Activated T-helper 2 cell treated with anti-CD3 and anti-CD28 coated beads, Interferon-gamma antibody, Interleukin-2, Interleukin-4, amounts not matched to agents 10 μg/mL and 5 μg/mL and 100 μg/mL, durations not matched to agents 14 hours and 24 hours and 36 hours (primary cell): Measurements from ENCODE around the gene NPLOC4. TPM values are rescaled to one million over a fixed set of nuclear protein-coding genes. Genes with fewer than 3 reads are reported as not detected.
"Not testable (repeated sequence)": the region's sequence is repeated elsewhere in the genome, so short reads cannot be mapped to it uniquely, and the experiment has no call there.

Experiments
- DNase-seq: peaks from one replicate; pipeline ENCODE4 v3.0.0; 2021; ENCODE audit warnings: low spot score
- H3K27ac Mint-ChIP-seq: one replicate; pipeline ENCODE4 v1.8.0; 2021; ENCODE audit warnings: mixed read lengths
- H3K27me3 Mint-ChIP-seq: one replicate; pipeline ENCODE4 v1.8.0; 2021; ENCODE audit warnings: low read depth, mixed read lengths
- H3K36me3 Mint-ChIP-seq: one replicate; pipeline ENCODE4 v1.8.0; 2021; ENCODE audit warnings: low read depth, mixed read lengths
- H3K4me1 Mint-ChIP-seq: one replicate; pipeline ENCODE4 v1.8.0; 2021; ENCODE audit warnings: low read depth, mixed read lengths
- H3K4me3 Mint-ChIP-seq: one replicate; pipeline ENCODE4 v1.8.0; 2021; ENCODE audit warnings: low read depth, mild to moderate bottlenecking, moderate library complexity, mixed read lengths
- H3K9me3 Mint-ChIP-seq: one replicate; pipeline ENCODE4 v1.8.0; 2021; ENCODE audit warnings: mixed read lengths
- intact Hi-C: fragments of 100-400 bp; cut with micrococcal nuclease; formaldehyde crosslinking; loops from one replicate; pipeline ENCODE4 v1.15.1; 2023
- total RNA-seq: library from RNA; stranded (reverse); gene quantifications from 2 replicates; pipeline ENCODE4 v1.2.3, GENCODE V29; 2022

Gene NPLOC4
- total RNA-seq, 1 donor from 2014 or later, result 138 TPM

DNA sequence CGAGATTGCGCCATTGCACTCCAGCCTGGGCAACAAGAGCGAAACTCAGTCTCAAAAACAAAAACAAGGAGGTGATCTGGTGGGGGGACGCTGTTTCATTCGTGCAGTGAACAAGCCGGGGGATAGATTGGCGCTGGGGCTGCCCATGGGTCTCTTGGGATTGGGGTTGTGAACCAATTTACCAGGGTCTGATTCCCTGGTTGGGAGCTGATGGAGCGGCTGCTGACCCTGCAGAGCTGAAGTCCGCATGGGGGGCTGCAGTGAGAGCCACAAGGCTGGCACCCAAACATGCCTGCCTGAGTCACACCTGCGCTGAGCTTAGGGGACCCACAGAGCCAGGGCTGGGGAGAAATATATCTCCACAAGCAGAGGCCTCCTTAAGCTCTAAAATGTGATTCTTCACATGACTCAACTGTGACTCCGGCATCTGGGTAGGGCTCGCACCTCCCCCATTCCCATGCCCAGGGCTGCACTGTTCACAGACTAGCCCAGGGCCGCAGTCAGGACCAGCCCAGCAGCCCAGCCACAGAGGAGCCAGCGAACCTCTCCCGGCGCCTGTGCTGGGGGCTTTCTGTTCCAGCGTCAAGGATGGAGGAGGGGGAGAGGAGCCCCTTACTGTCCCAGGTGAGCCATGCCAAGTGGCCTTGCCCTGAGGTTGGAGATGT is 5.0 kb upstream of the NPLOC4 start:
- DNase-seq, result no peak
- Mint-ChIP-seq H3K27ac (no peak overlapping the region), H3K27me3 (peaks cover 3% of the 10 kb centered on the region), H3K9me3 (no peaks in the 10 kb centered on the region), H3K4me1 (peaks cover 2% of the 10 kb centered on the region), H3K36me3 (no peaks in the 10 kb centered on the region), H3K4me3 (no peak overlapping the region)
- intact Hi-C loops, result no loop called here

DNA sequence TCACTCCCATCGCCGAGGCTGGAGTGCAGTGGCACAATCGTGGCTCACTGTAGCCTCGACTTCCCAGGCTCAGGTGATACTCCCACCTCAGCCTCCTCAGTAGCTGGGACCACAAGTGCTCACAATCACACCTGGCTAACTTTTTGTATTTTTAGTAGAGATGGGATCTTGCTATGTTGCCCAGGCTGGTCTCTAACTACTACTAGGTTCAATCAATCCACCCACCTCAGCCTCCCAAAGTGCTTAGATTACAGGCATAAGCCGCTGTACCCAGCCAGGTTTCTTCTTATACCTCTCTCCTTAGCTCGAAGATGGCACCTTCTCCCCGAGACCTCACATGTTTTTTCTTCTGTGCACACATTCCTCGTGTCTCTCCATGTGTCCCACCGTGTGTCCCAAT is 3.1 kb upstream of the NPLOC4 start:
- DNase-seq, result no peak
- H3K27ac Mint-ChIP-seq, result no peak overlapping the region

DNA sequence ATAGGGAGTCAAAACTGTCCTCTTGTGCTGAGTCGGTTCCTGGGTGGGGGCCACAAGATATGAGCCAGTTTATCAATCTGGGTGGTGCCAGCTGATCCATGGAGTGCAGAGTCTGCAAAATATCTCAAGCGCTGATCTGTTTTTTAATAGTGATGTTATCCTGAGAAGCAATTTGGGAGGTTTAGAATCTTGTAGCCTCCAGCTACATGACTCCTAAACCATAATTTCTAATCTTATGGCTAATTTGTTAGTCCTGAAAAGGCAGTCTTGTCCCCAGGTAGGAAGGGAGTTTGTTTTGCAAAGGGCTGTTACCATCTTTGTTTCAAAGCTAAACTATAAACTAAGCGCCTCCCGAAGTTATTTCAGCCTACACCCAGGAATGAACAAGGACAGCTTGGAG is 1.8 kb upstream of the NPLOC4 start:
- intact Hi-C loops, result no loop called here
- H3K4me3 Mint-ChIP-seq, result no peak overlapping the region
- peaks cover 8% of the 10 kb centered on the region for H3K36me3 Mint-ChIP-seq
- no peaks in the 10 kb centered on the region for H3K27me3 Mint-ChIP-seq
- H3K9me3 Mint-ChIP-seq, result no peaks in the 10 kb centered on the region
- H3K27ac Mint-ChIP-seq, result no peak overlapping the region
- H3K4me1 Mint-ChIP-seq, result peaks cover 9% of the 10 kb centered on the region
- no peak for DNase-seq

More for the DNA sequence above, 3.1 kb upstream of the NPLOC4 start:
- H3K4me3 Mint-ChIP-seq, result no peak overlapping the region
- peaks cover 9% of the 10 kb centered on the region for H3K4me1 Mint-ChIP-seq
- intact Hi-C loops, result no loop called here
- peaks cover 8% of the 10 kb centered on the region for H3K36me3 Mint-ChIP-seq
- no peaks in the 10 kb centered on the region for H3K27me3 Mint-ChIP-seq
- H3K9me3 Mint-ChIP-seq, result no peaks in the 10 kb centered on the region

DNA sequence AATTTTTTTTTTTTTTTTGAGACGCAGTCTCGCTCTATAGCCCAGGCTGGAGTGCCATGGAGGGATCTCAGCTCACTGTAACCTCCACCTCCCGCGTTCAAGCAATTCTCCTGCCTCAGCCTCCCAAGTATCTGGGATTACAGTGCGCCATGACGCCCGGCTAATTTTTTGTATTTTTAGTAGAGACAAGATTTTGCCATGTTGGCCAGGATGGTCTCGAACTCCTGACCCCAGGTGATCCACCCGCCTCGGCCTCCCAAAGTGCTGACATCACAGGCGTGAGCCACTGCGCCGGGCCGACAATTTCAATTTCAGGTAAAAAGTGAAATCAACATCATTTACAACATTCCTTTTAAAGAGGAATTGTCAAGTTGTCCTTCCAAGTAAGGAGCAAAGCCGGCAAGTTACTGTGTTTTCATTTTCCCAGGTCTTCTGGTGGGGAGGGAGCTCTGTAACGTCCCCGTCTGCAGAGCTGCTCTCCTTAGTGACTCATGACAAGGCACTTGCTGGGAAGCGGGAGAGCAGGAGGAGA is 873 bp downstream of the NPLOC4 start:
- H3K4me3 Mint-ChIP-seq, result peak overlapping the region; percentile 94
- peak overlapping the region; percentile 75 for H3K27ac Mint-ChIP-seq
- peaks cover 13% of the 10 kb centered on the region for H3K4me1 Mint-ChIP-seq
- H3K36me3 Mint-ChIP-seq, result peaks cover 17% of the 10 kb centered on the region
- no peaks in the 10 kb centered on the region for H3K27me3 Mint-ChIP-seq
- intact Hi-C loops, result loop anchor here (2.0 kb wide), 1 partner anchor 31 kb away; the partner anchor contains the start of genes CCDC137 and OXLD1
- DNase-seq, result no peak
- H3K9me3 Mint-ChIP-seq, result no peaks in the 10 kb centered on the region

DNA sequence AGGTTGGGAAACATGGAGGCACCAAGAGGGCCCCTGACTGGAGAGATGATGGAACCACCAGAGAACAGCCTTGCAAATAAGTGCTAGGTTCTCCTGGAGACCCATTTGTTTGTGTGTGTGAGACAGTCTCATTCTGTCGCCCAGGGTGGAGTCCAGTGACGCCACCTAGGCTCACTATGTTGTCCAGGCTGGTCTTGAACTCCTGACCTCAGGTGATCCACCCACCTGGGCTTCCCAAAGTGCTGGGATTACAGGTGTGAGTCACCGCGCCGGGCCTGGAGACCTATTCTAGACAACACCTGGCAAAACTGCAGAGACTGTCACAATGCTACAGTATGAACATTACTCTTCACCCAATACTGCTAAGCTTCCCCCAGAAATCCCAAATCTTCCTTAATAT is 1.5 kb downstream of the NPLOC4 start:
- Mint-ChIP-seq H3K27ac (peak overlapping the region; percentile 26), H3K9me3 (no peaks in the 10 kb centered on the region), H3K4me3 (peak overlapping the region; percentile 94), H3K27me3 (no peaks in the 10 kb centered on the region), H3K36me3 (peaks cover 17% of the 10 kb centered on the region), H3K4me1 (peaks cover 13% of the 10 kb centered on the region)
- DNase-seq, result no peak
- intact Hi-C loops, result no loop called here

DNA sequence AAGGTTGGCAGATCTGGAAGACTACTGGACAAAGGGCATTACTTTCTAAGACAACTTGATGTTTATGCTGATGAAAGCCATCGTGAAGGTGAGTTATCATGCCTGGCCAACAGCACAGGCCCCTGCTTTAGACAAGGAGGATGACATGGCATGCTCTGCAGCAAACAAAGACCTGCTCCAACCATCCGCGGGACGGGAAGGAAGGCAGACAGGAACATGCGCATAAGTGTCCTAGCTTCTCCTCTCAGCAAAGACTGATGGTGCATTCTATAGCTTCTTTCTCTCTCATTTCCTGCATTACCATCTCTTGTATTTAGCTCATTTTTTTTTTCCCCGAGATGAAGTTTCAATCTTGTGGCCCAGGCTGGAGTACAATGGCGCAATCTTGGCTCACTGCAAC is 5.4 kb downstream of the NPLOC4 start:
- intact Hi-C loops, result no loop called here

DNA sequence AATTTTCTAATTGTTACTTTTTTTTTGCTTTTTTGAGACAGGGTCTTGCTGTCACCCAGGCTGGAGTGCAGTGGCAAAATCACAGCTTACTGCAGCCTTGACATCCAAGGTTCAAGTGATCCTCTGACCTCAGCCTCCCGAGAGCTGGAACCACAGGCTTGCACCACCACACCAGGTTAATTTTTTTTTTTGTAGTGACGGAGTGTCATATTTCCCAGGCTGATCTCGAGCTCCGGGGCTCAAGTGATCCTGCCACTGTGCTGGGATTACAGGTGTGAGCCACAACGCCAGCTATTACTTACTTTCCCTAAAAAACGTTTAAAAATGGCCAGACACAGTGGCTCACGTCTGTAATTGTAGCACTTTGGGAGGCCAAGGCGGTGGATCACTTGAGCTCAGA is 6.6 kb downstream of the NPLOC4 start:
- Mint-ChIP-seq H3K4me1 (peaks cover 4% of the 10 kb centered on the region), H3K27ac (no peak overlapping the region), H3K27me3 (no peaks in the 10 kb centered on the region), H3K36me3 (peaks cover 52% of the 10 kb centered on the region), H3K9me3 (peaks cover 3% of the 10 kb centered on the region), H3K4me3 (no peak overlapping the region)
- DNase-seq, result no peak
- intact Hi-C loops, result no loop called here

More for the DNA sequence above, 5.4 kb downstream of the NPLOC4 start:
- no peak for DNase-seq
- Mint-ChIP-seq H3K27me3 (no peaks in the 10 kb centered on the region), H3K4me1 (peaks cover 10% of the 10 kb centered on the region), H3K36me3 (peaks cover 49% of the 10 kb centered on the region), H3K4me3 (no peak overlapping the region), H3K27ac (no peak overlapping the region), H3K9me3 (no peaks in the 10 kb centered on the region)

DNA sequence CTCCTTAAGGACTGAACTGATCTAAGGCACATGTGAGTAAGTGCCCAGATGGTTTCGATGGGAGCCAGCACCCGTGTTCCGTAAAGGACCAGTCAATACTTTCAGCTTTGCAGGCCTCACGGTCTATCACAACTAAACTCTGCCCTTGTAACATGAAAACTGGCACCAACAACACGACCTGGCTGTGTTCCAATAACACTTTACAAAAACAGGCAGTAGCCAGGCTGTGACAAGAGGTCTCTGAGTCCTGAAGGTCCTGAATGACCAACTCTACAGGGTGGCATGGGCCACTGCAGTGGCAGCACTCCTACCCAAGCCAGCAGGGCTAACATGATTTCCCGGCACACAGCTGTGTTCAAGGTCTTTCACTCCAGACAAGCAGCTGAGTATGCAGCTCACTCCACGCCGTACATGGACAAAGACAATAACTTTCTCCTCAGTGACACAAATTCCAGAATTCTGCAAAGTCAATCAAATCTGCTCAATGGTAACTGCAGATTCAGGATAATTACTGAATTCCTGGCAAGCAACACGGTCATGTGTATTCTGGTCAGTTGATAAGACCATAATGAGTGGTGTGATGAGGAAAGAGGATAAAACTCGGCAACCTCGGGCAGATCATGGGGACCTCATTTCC is 15.3 kb downstream of the NPLOC4 start:
- H3K9me3 Mint-ChIP-seq, result peaks cover 6% of the 10 kb centered on the region
- no peak overlapping the region for H3K27ac Mint-ChIP-seq
- intact Hi-C loops, result no loop called here
- no peaks in the 10 kb centered on the region for H3K27me3 Mint-ChIP-seq
- no peak overlapping the region for H3K4me3 Mint-ChIP-seq
- peaks cover under 1% of the 10 kb centered on the region for H3K4me1 Mint-ChIP-seq
- H3K36me3 Mint-ChIP-seq, result peaks cover 69% of the 10 kb centered on the region
- DNase-seq, result no peak

DNA sequence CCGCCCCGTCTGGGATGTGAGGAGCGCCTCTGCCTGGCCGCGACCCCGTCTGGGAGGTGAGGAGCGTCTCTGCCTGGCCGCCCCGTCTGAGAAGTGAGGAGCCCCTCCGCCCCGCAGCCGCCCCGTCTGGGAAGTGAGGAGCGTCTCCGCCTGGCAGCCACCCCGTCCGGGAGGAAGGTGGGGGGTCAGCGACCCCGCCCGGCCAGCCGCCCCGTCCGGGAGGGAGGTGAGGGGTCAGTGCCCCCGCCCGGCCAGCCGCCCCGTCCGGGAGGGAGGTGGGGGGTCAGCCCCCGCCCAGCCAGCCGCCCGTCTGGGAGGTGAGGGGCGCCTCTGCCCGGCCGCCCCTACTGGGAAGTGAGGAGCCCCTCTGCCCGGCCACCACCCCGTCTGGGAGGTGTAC is 18.6 kb downstream of the NPLOC4 start:
- Mint-ChIP-seq H3K4me1 (peaks cover 22% of the 10 kb centered on the region), H3K36me3 (peaks cover 61% of the 10 kb centered on the region)
- H3K9me3 Mint-ChIP-seq, intact Hi-C loops, H3K27me3 Mint-ChIP-seq, H3K4me3 Mint-ChIP-seq, H3K27ac Mint-ChIP-seq, DNase-seq: not testable (repeated sequence)

DNA sequence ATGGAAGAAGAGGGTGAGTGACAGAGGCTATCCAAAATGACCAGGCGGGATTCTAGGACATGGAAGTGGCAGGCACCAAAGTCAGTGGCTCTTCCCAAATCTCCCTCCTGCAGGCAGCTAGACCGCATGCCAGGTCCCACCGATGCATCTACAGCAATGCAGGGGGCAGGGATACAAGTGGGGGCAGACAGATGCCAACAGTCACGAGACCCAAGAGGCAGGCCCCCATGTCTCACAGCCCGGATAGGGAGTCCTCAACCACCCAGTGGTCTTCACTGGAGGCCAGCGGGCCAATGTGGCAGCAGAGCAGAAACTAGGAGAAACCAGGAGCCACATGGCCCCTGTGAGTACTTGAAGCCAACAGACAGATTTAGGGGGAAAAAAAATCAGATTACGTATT is 20.0 kb downstream of the NPLOC4 start:
- Mint-ChIP-seq H3K36me3 (peaks cover 71% of the 10 kb centered on the region), H3K27ac (no peak overlapping the region), H3K4me1 (peaks cover 22% of the 10 kb centered on the region)

DNA sequence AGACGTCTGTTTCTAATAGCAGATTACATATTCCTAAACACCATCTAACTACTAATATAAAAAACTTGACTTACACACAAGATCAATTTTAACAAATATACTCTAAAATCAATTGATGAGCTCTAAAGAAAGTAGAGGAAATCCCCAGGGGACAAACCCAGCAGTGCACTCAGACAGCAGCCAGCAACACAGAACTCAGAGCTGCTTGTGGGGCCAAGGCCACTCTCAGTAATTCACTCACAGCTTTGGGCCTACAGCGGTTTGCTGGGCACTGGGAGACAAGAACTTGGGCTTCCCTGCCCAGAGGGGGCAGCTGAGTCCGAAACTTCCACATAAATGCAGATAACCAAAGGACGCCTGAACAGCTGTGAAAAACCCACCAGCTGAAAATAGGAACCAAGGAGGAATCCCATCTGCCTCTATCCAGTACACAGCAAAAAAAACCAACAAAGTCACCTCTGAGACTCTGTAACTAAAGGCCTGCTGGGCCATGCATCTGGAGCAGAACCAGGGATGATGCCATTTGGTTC is 21.4 kb downstream of the NPLOC4 start:
- Mint-ChIP-seq H3K27me3 (no peaks in the 10 kb centered on the region), H3K4me3 (no peak overlapping the region), H3K4me1 (peaks cover 22% of the 10 kb centered on the region), H3K36me3 (peaks cover 62% of the 10 kb centered on the region), H3K27ac (peak overlapping the region; percentile 88), H3K9me3 (no peaks in the 10 kb centered on the region)
- no peak for DNase-seq
- intact Hi-C loops, result no loop called here

More for the DNA sequence above, 20.0 kb downstream of the NPLOC4 start:
- no peaks in the 10 kb centered on the region for H3K9me3 Mint-ChIP-seq
- H3K4me3 Mint-ChIP-seq, result no peak overlapping the region
- H3K27me3 Mint-ChIP-seq, result no peaks in the 10 kb centered on the region
- DNase-seq, result no peak
- intact Hi-C loops, result no loop called here

DNA sequence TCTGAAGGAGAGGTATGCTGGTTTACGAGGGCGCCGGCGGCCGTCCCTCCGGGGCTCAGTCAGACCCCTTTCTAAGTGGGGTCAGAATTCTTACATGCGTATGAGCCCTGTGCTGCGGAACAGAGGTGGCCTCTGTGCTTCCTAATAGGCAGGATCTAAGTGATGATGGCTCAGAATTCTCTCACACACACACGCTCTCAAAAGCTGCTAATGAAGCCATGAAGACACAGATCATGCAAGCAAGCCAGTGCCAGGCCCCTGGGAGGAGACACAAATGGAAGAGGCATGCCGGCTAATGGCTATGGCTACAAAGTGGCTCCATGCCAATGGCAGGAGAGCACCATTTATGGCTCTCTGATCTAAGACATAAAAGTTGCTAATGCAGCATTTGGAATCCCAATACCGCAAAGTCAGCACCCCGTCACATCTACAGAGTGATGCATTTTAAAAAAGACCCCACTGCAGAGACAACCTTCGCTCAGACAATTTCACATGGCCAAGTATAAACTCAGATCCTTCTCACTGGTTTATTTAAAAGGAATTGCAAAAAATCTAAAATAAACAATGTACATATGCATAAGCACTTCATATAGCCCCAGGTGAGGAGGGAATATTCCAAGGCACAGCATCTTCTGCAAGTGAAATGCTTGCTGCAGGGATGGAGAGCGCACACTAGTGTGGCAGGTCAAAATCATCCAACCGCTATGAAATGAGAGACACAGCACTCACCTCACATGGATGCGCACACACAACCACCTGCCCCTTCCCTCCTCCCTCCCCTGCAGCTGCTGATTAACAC is 24.5 kb downstream of the NPLOC4 start:
- Mint-ChIP-seq H3K4me1 (peaks cover 33% of the 10 kb centered on the region), H3K36me3 (peaks cover 70% of the 10 kb centered on the region), H3K27ac (no peak overlapping the region), H3K9me3 (no peaks in the 10 kb centered on the region), H3K4me3 (no peak overlapping the region), H3K27me3 (no peaks in the 10 kb centered on the region)
- no peak for DNase-seq
- intact Hi-C loops, result no loop called here
